ENCODE results near the gene DENND10.

DNA sequence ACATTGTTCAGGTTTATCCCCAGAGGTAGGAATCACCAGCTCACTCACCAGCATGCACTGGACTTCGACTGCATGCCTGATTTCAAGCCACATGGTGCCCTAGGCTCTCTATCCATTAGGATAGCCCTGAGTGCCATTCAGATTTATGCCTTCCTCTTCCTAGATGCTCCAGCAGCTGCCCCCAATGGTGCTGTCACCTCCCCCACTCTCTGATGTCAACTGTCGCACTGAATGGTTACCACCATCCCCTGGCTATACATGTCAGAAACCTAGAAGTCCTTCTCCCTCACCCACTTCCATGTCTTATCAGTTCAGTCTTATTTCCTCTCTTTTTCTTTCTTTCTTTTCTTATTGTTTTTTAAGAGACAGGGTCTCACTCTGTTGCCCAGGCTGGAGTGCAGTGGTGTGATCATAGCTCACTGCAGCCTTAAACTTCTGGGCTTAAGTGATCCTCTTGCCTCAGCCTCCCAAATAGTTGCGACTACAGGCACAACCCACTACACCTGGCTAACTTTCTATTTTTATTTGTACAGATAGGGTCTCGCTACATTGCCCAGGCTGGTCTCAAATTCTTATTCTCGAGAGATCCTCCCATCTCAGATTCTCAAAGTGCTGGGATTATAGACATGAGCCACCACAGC, 58.7 kb downstream of the DENND10 start:
- TF ChIP-seq, protein P1, sequence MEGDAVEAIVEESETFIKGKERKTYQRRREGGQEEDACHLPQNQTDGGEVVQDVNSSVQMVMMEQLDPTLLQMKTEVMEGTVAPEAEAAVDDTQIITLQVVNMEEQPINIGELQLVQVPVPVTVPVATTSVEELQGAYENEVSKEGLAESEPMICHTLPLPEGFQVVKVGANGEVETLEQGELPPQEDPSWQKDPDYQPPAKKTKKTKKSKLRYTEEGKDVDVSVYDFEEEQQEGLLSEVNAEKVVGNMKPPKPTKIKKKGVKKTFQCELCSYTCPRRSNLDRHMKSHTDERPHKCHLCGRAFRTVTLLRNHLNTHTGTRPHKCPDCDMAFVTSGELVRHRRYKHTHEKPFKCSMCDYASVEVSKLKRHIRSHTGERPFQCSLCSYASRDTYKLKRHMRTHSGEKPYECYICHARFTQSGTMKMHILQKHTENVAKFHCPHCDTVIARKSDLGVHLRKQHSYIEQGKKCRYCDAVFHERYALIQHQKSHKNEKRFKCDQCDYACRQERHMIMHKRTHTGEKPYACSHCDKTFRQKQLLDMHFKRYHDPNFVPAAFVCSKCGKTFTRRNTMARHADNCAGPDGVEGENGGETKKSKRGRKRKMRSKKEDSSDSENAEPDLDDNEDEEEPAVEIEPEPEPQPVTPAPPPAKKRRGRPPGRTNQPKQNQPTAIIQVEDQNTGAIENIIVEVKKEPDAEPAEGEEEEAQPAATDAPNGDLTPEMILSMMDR (IDR thresholded peaks at IDR 0.05) = no peak
- TF ChIP-seq, protein P2, sequence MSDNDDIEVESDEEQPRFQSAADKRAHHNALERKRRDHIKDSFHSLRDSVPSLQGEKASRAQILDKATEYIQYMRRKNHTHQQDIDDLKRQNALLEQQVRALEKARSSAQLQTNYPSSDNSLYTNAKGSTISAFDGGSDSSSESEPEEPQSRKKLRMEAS (CRISPR knock-in tag; IDR thresholded peaks at IDR 0.05) = no peak
- TF ChIP-seq GABPB1 (CRISPR knock-in tag; IDR thresholded peaks at IDR 0.05) = no peak
- TF ChIP-seq ETV6 (CRISPR knock-in tag; IDR thresholded peaks at IDR 0.05) = no peak
- TF ChIP-seq ZNF263 (CRISPR knock-in tag; IDR thresholded peaks at IDR 0.05; ENCODE audit: low read depth) = no peak
- no peak for TF ChIP-seq SMAD3 (CRISPR knock-in tag; IDR thresholded peaks at IDR 0.05; ENCODE audit: borderline replicate concordance)
- TF ChIP-seq, protein P3, sequence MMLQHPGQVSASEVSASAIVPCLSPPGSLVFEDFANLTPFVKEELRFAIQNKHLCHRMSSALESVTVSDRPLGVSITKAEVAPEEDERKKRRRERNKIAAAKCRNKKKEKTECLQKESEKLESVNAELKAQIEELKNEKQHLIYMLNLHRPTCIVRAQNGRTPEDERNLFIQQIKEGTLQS (CRISPR knock-in tag; conservative IDR thresholded peaks at IDR 0.05) = no peak
- TF ChIP-seq, protein P4, sequence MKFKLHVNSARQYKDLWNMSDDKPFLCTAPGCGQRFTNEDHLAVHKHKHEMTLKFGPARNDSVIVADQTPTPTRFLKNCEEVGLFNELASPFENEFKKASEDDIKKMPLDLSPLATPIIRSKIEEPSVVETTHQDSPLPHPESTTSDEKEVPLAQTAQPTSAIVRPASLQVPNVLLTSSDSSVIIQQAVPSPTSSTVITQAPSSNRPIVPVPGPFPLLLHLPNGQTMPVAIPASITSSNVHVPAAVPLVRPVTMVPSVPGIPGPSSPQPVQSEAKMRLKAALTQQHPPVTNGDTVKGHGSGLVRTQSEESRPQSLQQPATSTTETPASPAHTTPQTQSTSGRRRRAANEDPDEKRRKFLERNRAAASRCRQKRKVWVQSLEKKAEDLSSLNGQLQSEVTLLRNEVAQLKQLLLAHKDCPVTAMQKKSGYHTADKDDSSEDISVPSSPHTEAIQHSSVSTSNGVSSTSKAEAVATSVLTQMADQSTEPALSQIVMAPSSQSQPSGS (CRISPR knock-in tag; IDR thresholded peaks at IDR 0.05; ENCODE audit: borderline replicate concordance, low read depth) = no peak
- TF ChIP-seq, protein P5, sequence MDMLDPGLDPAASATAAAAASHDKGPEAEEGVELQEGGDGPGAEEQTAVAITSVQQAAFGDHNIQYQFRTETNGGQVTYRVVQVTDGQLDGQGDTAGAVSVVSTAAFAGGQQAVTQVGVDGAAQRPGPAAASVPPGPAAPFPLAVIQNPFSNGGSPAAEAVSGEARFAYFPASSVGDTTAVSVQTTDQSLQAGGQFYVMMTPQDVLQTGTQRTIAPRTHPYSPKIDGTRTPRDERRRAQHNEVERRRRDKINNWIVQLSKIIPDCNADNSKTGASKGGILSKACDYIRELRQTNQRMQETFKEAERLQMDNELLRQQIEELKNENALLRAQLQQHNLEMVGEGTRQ (CRISPR knock-in tag; IDR thresholded peaks at IDR 0.05) = no peak
- TF ChIP-seq, protein P6, sequence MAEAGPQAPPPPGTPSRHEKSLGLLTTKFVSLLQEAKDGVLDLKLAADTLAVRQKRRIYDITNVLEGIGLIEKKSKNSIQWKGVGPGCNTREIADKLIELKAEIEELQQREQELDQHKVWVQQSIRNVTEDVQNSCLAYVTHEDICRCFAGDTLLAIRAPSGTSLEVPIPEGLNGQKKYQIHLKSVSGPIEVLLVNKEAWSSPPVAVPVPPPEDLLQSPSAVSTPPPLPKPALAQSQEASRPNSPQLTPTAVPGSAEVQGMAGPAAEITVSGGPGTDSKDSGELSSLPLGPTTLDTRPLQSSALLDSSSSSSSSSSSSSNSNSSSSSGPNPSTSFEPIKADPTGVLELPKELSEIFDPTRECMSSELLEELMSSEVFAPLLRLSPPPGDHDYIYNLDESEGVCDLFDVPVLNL (CRISPR knock-in tag; IDR thresholded peaks at IDR 0.05; ENCODE audit: borderline replicate concordance, low read depth) = no peak
- TF ChIP-seq, protein P7, sequence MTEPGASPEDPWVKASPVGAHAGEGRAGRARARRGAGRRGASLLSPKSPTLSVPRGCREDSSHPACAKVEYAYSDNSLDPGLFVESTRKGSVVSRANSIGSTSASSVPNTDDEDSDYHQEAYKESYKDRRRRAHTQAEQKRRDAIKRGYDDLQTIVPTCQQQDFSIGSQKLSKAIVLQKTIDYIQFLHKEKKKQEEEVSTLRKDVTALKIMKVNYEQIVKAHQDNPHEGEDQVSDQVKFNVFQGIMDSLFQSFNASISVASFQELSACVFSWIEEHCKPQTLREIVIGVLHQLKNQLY (CRISPR knock-in tag; IDR thresholded peaks at IDR 0.05) = no peak
